ENCODE measurements around the gene SMG6.

SMG6 gene

GRCh38 chr17:2107506-2107905, 196.1 kb downstream of the SMG6 start:
- H3K9me3 Mint-ChIP-seq, result no peaks in the 10 kb centered on the region
- no peak overlapping the region for H3K27ac Mint-ChIP-seq
- DNase-seq (no peak), ATAC-seq (replicated peaks) (no peak)
- H3K4me3 Mint-ChIP-seq, result no peak overlapping the region
- H3K27me3 Mint-ChIP-seq, result no peaks in the 10 kb centered on the region
- peaks cover 3% of the 10 kb centered on the region for H3K36me3 Mint-ChIP-seq (ENCODE audit: insufficient read depth)
- peaks cover 4% of the 10 kb centered on the region in 2 donors for H3K4me1 Mint-ChIP-seq (ENCODE audit: low read depth in 2 of 2)

- no peaks in the 10 kb centered on the region for H3K27me3 Mint-ChIP-seq
- DNase-seq (no peak), ATAC-seq (replicated peaks) (no peak)
- H3K4me3 Mint-ChIP-seq, result no peak overlapping the region
- peaks cover 4% of the 10 kb centered on the region in 2 donors for H3K4me1 Mint-ChIP-seq (ENCODE audit: low read depth in 2 of 2)
- peaks cover 3% of the 10 kb centered on the region for H3K36me3 Mint-ChIP-seq (ENCODE audit: insufficient read depth)
- H3K27ac Mint-ChIP-seq, result no peak overlapping the region
- H3K9me3 Mint-ChIP-seq, result no peaks in the 10 kb centered on the region
Observed at GRCh38 chr17:2107050-2107449, 196.5 kb downstream of the SMG6 start.

DNA sequence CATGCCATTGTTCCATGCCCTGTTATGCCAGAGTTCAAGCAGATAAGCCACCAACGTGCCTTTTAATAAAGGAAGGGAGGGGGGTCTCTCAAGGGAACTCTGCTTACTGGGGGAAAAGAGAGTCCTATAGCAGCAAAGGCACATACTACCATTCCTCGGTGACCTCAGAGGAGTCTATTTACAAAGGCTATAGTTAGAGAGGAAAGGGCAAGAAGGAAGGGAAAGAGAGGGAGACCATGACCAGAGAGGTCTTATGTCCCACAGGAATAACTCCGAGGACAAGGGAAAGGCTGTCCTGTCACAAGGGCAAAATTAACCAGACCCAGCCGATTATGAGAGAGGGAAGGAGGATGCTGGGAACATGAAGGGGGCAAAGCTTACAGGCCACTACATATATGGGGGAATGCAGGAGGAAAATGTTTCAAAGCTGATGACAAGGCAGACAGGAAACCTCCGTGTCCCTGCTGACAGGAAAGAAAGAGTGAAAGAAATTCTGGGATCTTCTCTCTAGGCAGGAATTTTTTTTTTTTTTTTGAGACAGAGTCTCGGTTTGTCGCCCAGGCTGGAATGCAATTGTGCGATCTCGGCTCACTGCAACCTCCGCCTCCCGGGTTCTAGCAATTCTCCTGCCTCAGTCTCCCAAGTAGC, 197.2 kb downstream of the SMG6 start:
- H3K36me3 Mint-ChIP-seq (ENCODE audit: insufficient read depth), result peaks cover 3% of the 10 kb centered on the region
- H3K27ac Mint-ChIP-seq, result peak overlapping the region in 1 of 2 donors; percentile 53
- H3K27me3 Mint-ChIP-seq, result no peaks in the 10 kb centered on the region
- DNase-seq (no peak), ATAC-seq (replicated peaks) (no peak)
- peaks cover 4% of the 10 kb centered on the region in 2 donors for H3K4me1 Mint-ChIP-seq (ENCODE audit: low read depth in 2 of 2)
- no peaks in the 10 kb centered on the region for H3K9me3 Mint-ChIP-seq
- no peak overlapping the region for H3K4me3 Mint-ChIP-seq

- H3K27ac Mint-ChIP-seq, result no peak overlapping the region
- H3K4me3 Mint-ChIP-seq, result no peak overlapping the region
- H3K36me3 Mint-ChIP-seq (ENCODE audit: insufficient read depth), result peaks cover 3% of the 10 kb centered on the region
- ATAC-seq (replicated peaks), result no peak
- no peak for DNase-seq
- no peaks in the 10 kb centered on the region for H3K27me3 Mint-ChIP-seq
- H3K9me3 Mint-ChIP-seq, result no peaks in the 10 kb centered on the region
- peaks cover 4% of the 10 kb centered on the region in 2 donors for H3K4me1 Mint-ChIP-seq (ENCODE audit: low read depth in 2 of 2)
Observed at GRCh38 chr17:2105663-2106062, 197.9 kb downstream of the SMG6 start.

- Mint-ChIP-seq H3K4me3 (no peak overlapping the region), H3K27ac (no peak overlapping the region), H3K27me3 (no peaks in the 10 kb centered on the region), H3K9me3 (no peaks in the 10 kb centered on the region), H3K36me3 (ENCODE audit: insufficient read depth) (peaks cover 3% of the 10 kb centered on the region), H3K4me1 (ENCODE audit: low read depth in 2 of 2) (peaks cover 0 to 4% of the 10 kb centered on the region in 2 donors)
- no peak for ATAC-seq (replicated peaks)
- DNase-seq, result no peak
Observed at GRCh38 chr17:2102931-2103809, 200.4 kb downstream of the SMG6 start.

DNA sequence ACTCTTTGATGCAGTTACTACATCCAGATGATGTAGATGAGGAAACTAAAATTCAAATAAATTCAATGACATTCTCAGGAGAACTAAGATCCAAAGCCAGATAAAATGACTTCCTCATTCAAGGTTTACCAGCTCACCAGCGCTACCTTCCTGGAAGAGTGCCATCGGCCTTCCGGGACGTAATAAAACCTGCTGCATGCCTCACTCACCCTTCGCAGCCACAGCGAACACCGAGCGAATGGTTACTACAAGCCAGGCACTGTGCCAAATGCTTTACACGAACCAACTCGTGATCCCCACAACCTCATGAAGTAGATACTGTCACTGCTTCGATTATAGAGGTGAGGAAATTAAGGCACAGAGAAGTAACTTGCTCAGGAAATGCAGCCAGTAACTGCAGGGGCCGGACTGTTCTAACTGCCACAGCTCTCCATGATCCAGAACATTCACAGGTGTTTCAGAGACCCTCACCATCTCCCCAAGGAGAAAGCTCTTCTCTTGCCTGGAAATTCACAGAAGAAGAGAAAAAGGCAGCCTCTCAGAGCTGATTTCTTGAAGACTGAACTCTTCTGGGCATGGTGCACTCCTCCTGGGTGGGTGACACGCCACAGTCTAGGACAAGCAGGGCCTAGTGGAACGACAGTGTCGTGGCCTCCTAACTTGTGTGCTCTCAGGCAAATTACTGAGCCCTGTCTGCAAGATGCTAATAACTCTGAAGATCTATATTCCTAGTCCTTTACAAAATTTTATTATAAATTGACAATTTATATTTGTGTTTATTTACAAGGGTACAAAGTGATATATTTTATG, 201.9 kb downstream of the SMG6 start:
- Mint-ChIP-seq H3K27ac (peak overlapping the region in 1 of 2 donors; percentile 41), H3K4me1 (ENCODE audit: low read depth in 2 of 2) (peaks cover 0 to 6% of the 10 kb centered on the region in 2 donors), H3K36me3 (ENCODE audit: insufficient read depth) (no peaks in the 10 kb centered on the region), H3K4me3 (no peak overlapping the region), H3K9me3 (no peaks in the 10 kb centered on the region), H3K27me3 (no peaks in the 10 kb centered on the region)
- peak; percentile 48 for ATAC-seq (replicated peaks)
- no peak for DNase-seq

DNA sequence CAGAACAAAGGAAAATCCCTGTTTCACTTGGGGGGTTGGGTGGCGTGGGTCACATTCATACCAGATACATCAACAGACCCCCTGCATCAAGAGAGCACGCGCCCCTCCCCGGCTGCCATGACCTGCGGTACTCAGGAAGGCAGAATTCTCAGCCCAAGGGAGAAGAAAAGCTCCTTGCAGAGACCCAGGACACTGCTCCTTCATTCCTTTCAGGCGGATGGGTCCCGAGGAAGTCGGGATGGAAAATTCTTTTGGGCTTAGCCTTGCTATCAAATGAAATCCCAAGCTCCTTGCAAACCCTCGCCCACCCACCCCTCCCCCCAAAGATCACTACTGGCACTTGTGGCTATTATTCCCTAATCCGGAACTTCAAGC, 208.1 kb downstream of the SMG6 start:
- H3K4me1 Mint-ChIP-seq (ENCODE audit: low read depth in 2 of 2), result peaks cover 8 to 22% of the 10 kb centered on the region in 2 donors
- DNase-seq (no peak), ATAC-seq (replicated peaks) (no peak)
- peak overlapping the region in 1 of 2 donors; percentile 77 for H3K27ac Mint-ChIP-seq
- H3K27me3 Mint-ChIP-seq, result no peaks in the 10 kb centered on the region
- no peak overlapping the region for H3K4me3 Mint-ChIP-seq
- no peaks in the 10 kb centered on the region for H3K36me3 Mint-ChIP-seq (ENCODE audit: insufficient read depth)
- H3K9me3 Mint-ChIP-seq, result no peaks in the 10 kb centered on the region

DNA sequence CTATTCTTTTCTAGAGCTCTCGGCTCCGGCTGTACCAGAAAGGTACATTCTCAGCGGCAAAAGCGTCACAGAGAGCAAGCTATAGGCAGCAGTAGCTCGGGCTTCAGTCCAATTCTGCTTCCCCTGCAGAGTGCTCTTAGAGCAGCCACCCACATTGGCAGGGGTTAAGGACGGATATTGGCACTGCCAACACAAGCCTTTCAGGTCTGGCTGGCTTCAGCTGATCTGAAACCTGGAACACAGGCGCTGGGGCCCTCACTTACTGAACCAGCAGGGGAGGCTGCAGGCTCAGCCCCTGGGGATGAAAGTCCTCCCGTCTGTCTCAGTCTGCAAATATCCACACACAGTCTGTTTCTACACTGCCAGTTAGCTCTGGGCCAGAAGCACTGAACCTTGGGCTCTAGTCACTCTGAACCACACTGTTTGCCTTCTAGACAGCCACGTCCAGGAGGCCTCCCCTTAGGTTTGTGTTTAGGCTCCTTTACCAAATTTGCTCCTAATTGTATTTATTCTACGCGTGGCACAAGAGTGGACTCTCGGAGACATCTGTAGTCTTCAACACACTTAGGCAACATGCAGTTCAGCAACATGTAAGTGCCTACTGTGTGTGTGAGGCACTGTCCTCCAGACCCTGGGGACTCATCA, 208.6 kb downstream of the SMG6 start:
- Mint-ChIP-seq H3K27ac (no peak overlapping the region), H3K36me3 (ENCODE audit: insufficient read depth) (peaks cover 3% of the 10 kb centered on the region), H3K27me3 (no peaks in the 10 kb centered on the region), H3K9me3 (no peaks in the 10 kb centered on the region), H3K4me3 (no peak overlapping the region), H3K4me1 (ENCODE audit: low read depth in 2 of 2) (peaks cover 12 to 26% of the 10 kb centered on the region in 2 donors)
- ATAC-seq (replicated peaks) (no peak), DNase-seq (no peak)

- Mint-ChIP-seq H3K9me3 (no peaks in the 10 kb centered on the region), H3K36me3 (ENCODE audit: insufficient read depth) (peaks cover 5% of the 10 kb centered on the region), H3K27me3 (no peaks in the 10 kb centered on the region), H3K4me1 (ENCODE audit: low read depth in 2 of 2) (peaks cover 26 to 40% of the 10 kb centered on the region in 2 donors), H3K4me3 (no peak overlapping the region), H3K27ac (no peak overlapping the region)
- DNase-seq, result no peak
- ATAC-seq (replicated peaks), result no peak
Observed at GRCh38 chr17:2093349-2093748, 210.2 kb downstream of the SMG6 start.

- Mint-ChIP-seq H3K27me3 (no peaks in the 10 kb centered on the region), H3K27ac (peak overlapping the region in 1 of 2 donors; percentile 63), H3K4me3 (no peak overlapping the region), H3K9me3 (no peaks in the 10 kb centered on the region), H3K4me1 (ENCODE audit: low read depth in 2 of 2) (peaks cover 36 to 51% of the 10 kb centered on the region in 2 donors), H3K36me3 (ENCODE audit: insufficient read depth) (peaks cover 9% of the 10 kb centered on the region)
- DNase-seq, result no peak
- no peak for ATAC-seq (replicated peaks)
Observed at GRCh38 chr17:2092253-2092652, 211.3 kb downstream of the SMG6 start.

GRCh38 chr17:2090804-2091534, 212.6 kb downstream of the SMG6 start:
- Mint-ChIP-seq H3K4me1 (ENCODE audit: low read depth in 2 of 2) (peaks cover 44 to 46% of the 10 kb centered on the region in 2 donors), H3K36me3 (ENCODE audit: insufficient read depth) (peaks cover 9% of the 10 kb centered on the region), H3K27ac (peak overlapping the region; percentile 58 to 91), H3K9me3 (no peaks in the 10 kb centered on the region), H3K27me3 (no peaks in the 10 kb centered on the region), H3K4me3 (peak overlapping the region; percentile 79 to 86)
- ATAC-seq (replicated peaks) (no peak), DNase-seq (no peak)

- H3K27me3 Mint-ChIP-seq, result no peaks in the 10 kb centered on the region
- H3K27ac Mint-ChIP-seq, result peak overlapping the region; percentile 91 to 93
- ATAC-seq (replicated peaks), result peak; percentile 15
- H3K36me3 Mint-ChIP-seq (ENCODE audit: insufficient read depth), result peaks cover 9% of the 10 kb centered on the region
- DNase-seq, result no peak
- peak overlapping the region; percentile 79 to 86 for H3K4me3 Mint-ChIP-seq
- H3K9me3 Mint-ChIP-seq, result no peaks in the 10 kb centered on the region
- H3K4me1 Mint-ChIP-seq (ENCODE audit: low read depth in 2 of 2), result peaks cover 44 to 46% of the 10 kb centered on the region in 2 donors
Observed at GRCh38 chr17:2090210-2090641, 213.4 kb downstream of the SMG6 start.

Data from effector memory CD8-positive, alpha-beta T cell (primary cell).